Astrocyte of the spinal cord (primary cell): Measurements from ENCODE around the gene CNOT8.
A peak's percentile ranks its signal among the peaks of the same experiment; 100 is the strongest.

Source experiments
- DNase-seq: peaks from one replicate; pipeline ENCODE4 v3.0.0; 2011; ENCODE audit warnings: low read depth, low spot score
- H3K4me3 ChIP-seq: 2 replicates; pipeline ENCODE4 v1.5.1; 2011; ENCODE audit warnings: low read depth, mild to moderate bottlenecking, low read length, moderate library complexity
- CTCF ChIP-seq: IDR thresholded peaks from 2 replicates; pipeline ENCODE4 v1.5.1; 2012; ENCODE audit warnings: low read depth, mild to moderate bottlenecking, low read length, inconsistent platforms
- in situ Hi-C: cut with HindIII; loops from 2 replicates; pipeline ENCODE4 v1.10.0; 2017; ENCODE audit warnings: low sequenced_read_pairs

Gene CNOT8

DNA sequence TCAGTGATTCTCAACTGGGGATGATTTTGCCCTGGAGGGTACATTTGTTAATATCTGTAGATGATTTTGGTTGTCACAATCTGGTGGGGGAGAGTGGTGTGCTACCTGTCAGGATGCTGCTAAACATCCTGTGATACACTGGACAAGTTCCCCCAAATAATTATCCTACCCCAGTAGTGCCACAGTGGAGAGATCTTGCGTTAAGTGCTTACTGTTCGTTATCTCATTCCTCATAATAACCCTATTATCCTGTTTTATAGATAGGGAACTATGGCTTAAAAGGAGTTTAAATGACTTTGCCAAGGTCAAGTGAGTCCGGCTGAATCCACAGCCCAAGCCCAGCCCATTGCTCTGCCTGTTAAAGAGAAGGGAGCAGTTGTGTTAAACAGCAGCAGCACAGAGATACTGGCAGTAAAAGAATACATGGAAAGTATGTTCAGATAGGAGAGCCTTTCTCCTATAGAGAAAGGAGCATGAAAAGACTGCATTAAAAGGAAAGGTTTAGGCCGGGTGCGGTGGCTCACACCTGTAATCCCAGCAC is 15.4 kb downstream of the CNOT8 start:
- in situ Hi-C loops, result no loop called here
- DNase-seq, result no peak
- no peak for TF ChIP-seq CTCF
- H3K4me3 ChIP-seq, result no peak overlapping the region

GRCh38 chr5:154878642-154879335 is 20.4 kb downstream of the CNOT8 start:
- in situ Hi-C loops, result no loop called here
- DNase-seq, result peak; percentile 37
- H3K4me3 ChIP-seq, result no peak overlapping the region
- TF ChIP-seq CTCF, result no peak

- no peak overlapping the region for H3K4me3 ChIP-seq
- TF ChIP-seq CTCF, result no peak
- in situ Hi-C loops, result no loop called here
- DNase-seq, result no peak
Measured at GRCh38 chr5:154881986-154882385, 23.6 kb downstream of the CNOT8 start.

- in situ Hi-C loops, result no loop called here
- H3K4me3 ChIP-seq, result no peak overlapping the region
- no peak for TF ChIP-seq CTCF
- no peak for DNase-seq
Measured at GRCh38 chr5:154884424-154884823, 26.0 kb downstream of the CNOT8 start.

DNA sequence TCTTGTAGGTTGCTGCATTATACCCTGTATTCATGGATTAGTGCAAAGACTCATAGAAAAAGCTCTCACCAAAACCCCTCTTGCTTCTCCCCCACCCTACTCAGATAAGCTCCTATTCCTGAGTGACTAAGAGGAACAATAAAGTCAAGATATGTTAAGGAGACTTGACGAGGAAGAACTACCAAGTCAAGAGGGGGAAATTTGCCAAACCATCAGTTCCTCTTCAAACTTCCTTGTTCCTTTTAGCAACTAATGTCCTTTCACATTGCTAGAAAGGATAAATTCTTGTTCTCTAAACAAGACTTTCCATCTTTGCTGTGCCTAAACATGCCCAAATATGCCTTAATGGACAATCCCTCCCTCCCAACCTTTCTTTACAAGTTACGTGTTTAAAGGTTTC is 27.0 kb downstream of the CNOT8 start:
- no peak overlapping the region for H3K4me3 ChIP-seq
- in situ Hi-C loops, result no loop called here
- no peak for DNase-seq
- TF ChIP-seq CTCF, result no peak

- in situ Hi-C loops, result no loop called here
- no peak for DNase-seq
- TF ChIP-seq CTCF, result no peak
- no peak overlapping the region for H3K4me3 ChIP-seq
Measured at GRCh38 chr5:154892369-154892771, 33.9 kb downstream of the CNOT8 start.
